Esophagus squamous epithelium (tissue), 4 donors: Measurements from ENCODE around the gene CEP295NL.

Experiments
- CTCF ChIP-seq, 6 experiments: fragments of 450-650 bp in 4 of 6; fragments of 200-600 bp in 2 of 6; sonication (generic) in 2 of 6; IDR thresholded peaks; one replicate each; pipeline ENCODE4 v1.5.1; 2016 to 2019; ENCODE audit warnings: antibody characterized with exemption in 6 of 6, mild to moderate bottlenecking in 4 of 6, moderate library complexity in 4 of 6
- POLR2A ChIP-seq, 4 donors: fragments of 450-650 bp; IDR thresholded peaks; one replicate each; pipeline ENCODE4 v1.6.1; 2017; ENCODE audit warnings: antibody characterized with exemption in 4 of 4, mild to moderate bottlenecking in 4 of 4, moderate library complexity in 3 of 4

GRCh38 chr17:78940258-78940657 is 37.3 kb upstream of the CEP295NL start:
- no peak for TF ChIP-seq POLR2A (IDR thresholded peaks at IDR 0.05)
- no peak for TF ChIP-seq CTCF (IDR thresholded peaks at IDR 0.05)
